ENCODE results near the gene RAVER1.

Gene RAVER1

GRCh38 chr19:10290876-10291553 is 42.3 kb downstream of the RAVER1 start:
- H3K4me1 Mint-ChIP-seq = peaks cover 29% of the 10 kb centered on the region
- no peak overlapping the region for H3K27ac Mint-ChIP-seq
- peaks cover 3% of the 10 kb centered on the region for H3K9me3 Mint-ChIP-seq
- H3K27me3 Mint-ChIP-seq (ENCODE audit: low read depth) = peaks cover 100% of the 10 kb centered on the region
- no peaks in the 10 kb centered on the region for H3K36me3 Mint-ChIP-seq (ENCODE audit: low read depth)
- H3K4me3 Mint-ChIP-seq = peak overlapping the region; percentile 63 to 81 (median 75)
- TF ChIP-seq CTCF (IDR thresholded peaks at IDR 0.05; ENCODE audit: unreplicated experiment in 3 of 3) = no peak

GRCh38 chr19:10290357-10290875 is 42.9 kb downstream of the RAVER1 start:
- peak overlapping the region; percentile 63 to 81 (median 75) for H3K4me3 Mint-ChIP-seq
- H3K27ac Mint-ChIP-seq = no peak overlapping the region
- no peak for TF ChIP-seq CTCF (IDR thresholded peaks at IDR 0.05; ENCODE audit: unreplicated experiment in 3 of 3)
- H3K9me3 Mint-ChIP-seq = peaks cover 3% of the 10 kb centered on the region
- peaks cover 100% of the 10 kb centered on the region for H3K27me3 Mint-ChIP-seq (ENCODE audit: low read depth)
- no peaks in the 10 kb centered on the region for H3K36me3 Mint-ChIP-seq (ENCODE audit: low read depth)
- peaks cover 25% of the 10 kb centered on the region for H3K4me1 Mint-ChIP-seq

- Mint-ChIP-seq H3K27me3 (ENCODE audit: low read depth) (peaks cover 100% of the 10 kb centered on the region), H3K4me3 (peak within 1 kb of the TSS; percentile 75 to 87 (median 84)), H3K4me1 (peaks cover 25% of the 10 kb centered on the region), H3K9me3 (peaks cover 3% of the 10 kb centered on the region), H3K27ac (peak within 1 kb of the TSS in 2 of 3 experiments; percentile 21 to 55), H3K36me3 (ENCODE audit: low read depth) (peaks cover 4% of the 10 kb centered on the region)
- no peak for TF ChIP-seq CTCF (IDR thresholded peaks at IDR 0.05; ENCODE audit: unreplicated experiment in 3 of 3)
Observed at GRCh38 chr19:10289836-10290356, 43.4 kb downstream of the RAVER1 start, which contains the start of gene ICAM5. ICAM5 (plus strand) TSS chr19:10289952; CDS start chr19:10290044, 92 bp downstream.

- Mint-ChIP-seq H3K27ac (no peak overlapping the region), H3K27me3 (ENCODE audit: low read depth) (peaks cover 94% of the 10 kb centered on the region), H3K9me3 (peaks cover 3% of the 10 kb centered on the region), H3K36me3 (ENCODE audit: low read depth) (peaks cover 6% of the 10 kb centered on the region), H3K4me1 (peaks cover 25% of the 10 kb centered on the region), H3K4me3 (peak overlapping the region; percentile 75 to 87 (median 84))
- TF ChIP-seq CTCF (IDR thresholded peaks at IDR 0.05; ENCODE audit: unreplicated experiment in 3 of 3) = no peak
Observed at GRCh38 chr19:10289167-10289835, 44.0 kb downstream of the RAVER1 start.

GRCh38 chr19:10288662-10289166 is 44.6 kb downstream of the RAVER1 start:
- peak overlapping the region; percentile 75 to 87 (median 84) for H3K4me3 Mint-ChIP-seq
- no peak for TF ChIP-seq CTCF (IDR thresholded peaks at IDR 0.05; ENCODE audit: unreplicated experiment in 3 of 3)
- H3K9me3 Mint-ChIP-seq = peaks cover 3% of the 10 kb centered on the region
- H3K27me3 Mint-ChIP-seq (ENCODE audit: low read depth) = peaks cover 88% of the 10 kb centered on the region
- peak overlapping the region in 2 of 3 experiments; percentile 21 to 55 for H3K27ac Mint-ChIP-seq
- H3K4me1 Mint-ChIP-seq = peaks cover 25% of the 10 kb centered on the region
- H3K36me3 Mint-ChIP-seq (ENCODE audit: low read depth) = peaks cover 6% of the 10 kb centered on the region
